Measurements from ENCODE around the gene IGFN1. TPM values are rescaled to one million over a fixed set of nuclear protein-coding genes. Genes with fewer than 3 reads are reported as not detected.

IGFN1 gene
- total and polyA plus RNA-seq, 2 donors from 2014 or later, result 2.8 TPM; not detected in 1

DNA sequence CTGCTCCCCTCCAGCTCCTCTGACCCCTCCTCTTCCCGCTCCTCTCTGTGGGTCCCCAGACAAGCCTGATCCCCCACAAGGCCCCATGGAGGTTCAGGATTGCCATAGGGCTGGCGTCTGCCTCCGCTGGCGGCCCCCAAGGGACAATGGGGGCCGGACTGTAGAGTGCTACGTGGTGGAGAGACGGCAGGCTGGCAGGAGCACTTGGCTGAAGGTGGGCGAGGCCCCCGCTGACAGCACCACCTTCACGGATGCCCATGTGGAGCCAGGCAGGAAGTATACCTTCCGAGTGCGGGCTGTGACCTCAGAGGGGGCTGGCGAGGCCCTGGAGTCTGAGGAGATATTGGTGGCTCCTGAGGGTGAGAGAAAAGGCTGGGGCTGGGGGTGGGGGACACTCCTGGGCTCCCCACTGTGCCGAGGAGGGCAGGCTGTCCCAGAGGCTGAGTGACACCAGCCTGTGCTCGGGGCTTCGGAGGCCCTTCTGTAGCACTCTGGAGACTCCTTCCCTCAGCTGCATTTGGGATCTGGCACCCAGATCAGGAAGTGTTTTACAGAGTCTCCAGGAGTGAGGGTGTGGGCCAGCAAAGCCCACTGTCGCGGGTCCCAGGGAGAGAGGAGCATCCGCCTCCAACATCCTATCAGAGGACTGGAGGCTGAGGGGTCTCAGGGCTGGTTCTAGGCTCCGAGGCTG, 25.9 kb downstream of the IGFN1 start:
- no peaks in the 10 kb centered on the region for H3K36me3 ChIP-seq (ENCODE audit: control insufficient read depth in 2 of 3, insufficient read depth in 3 of 3, low read length in 3 of 3)
- H3K27ac ChIP-seq (ENCODE audit: low read depth in 2 of 2, low read length in 2 of 2), result no peak overlapping the region
- no peaks in the 10 kb centered on the region for H3K4me1 ChIP-seq (ENCODE audit: control insufficient read depth in 2 of 3, insufficient read depth in 2 of 3, low read depth in 1 of 3, low read length in 3 of 3)
- H3K9me3 ChIP-seq (ENCODE audit: control insufficient read depth in 2 of 3, insufficient read depth in 1 of 3, low read length in 3 of 3), result no peaks in the 10 kb centered on the region
- no peaks in the 10 kb centered on the region for H3K27me3 ChIP-seq (ENCODE audit: control insufficient read depth, insufficient read depth, low read length)
- intact Hi-C loops (cut with DNase I), result no loop called here
- FAIRE-seq (no peak), DNase-seq (peak in 2 of 5 donors; percentile 18 to 50)
- H3K9ac ChIP-seq (ENCODE audit: low read length in 3 of 3), result no peak overlapping the region
- TF ChIP-seq, protein P1, sequence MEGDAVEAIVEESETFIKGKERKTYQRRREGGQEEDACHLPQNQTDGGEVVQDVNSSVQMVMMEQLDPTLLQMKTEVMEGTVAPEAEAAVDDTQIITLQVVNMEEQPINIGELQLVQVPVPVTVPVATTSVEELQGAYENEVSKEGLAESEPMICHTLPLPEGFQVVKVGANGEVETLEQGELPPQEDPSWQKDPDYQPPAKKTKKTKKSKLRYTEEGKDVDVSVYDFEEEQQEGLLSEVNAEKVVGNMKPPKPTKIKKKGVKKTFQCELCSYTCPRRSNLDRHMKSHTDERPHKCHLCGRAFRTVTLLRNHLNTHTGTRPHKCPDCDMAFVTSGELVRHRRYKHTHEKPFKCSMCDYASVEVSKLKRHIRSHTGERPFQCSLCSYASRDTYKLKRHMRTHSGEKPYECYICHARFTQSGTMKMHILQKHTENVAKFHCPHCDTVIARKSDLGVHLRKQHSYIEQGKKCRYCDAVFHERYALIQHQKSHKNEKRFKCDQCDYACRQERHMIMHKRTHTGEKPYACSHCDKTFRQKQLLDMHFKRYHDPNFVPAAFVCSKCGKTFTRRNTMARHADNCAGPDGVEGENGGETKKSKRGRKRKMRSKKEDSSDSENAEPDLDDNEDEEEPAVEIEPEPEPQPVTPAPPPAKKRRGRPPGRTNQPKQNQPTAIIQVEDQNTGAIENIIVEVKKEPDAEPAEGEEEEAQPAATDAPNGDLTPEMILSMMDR (IDR thresholded peaks at IDR 0.05; ENCODE audit: borderline replicate concordance, extremely low read depth, insufficient read depth), result no peak
- no peak overlapping the region for H3K4me3 ChIP-seq (ENCODE audit: low read length in 3 of 3)

DNA sequence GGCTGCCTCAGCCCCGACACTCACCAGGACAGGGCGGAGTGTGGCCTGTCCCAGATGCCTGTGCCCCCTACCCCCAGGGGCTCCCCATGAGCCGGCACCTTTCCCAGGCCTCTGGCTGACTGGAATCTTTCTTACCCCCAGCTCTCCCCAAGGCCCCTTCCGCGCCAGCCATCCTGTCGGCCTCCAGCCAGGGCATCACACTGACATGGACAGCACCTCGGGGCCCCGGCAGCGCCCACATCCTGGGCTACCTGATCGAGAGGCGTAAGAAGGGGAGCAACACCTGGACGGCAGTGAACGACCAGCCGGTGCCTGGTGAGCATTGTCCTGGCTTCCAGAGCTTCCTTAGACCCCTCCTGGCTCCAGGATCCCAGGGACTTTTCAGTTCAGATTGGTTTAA, 26.5 kb downstream of the IGFN1 start:
- TF ChIP-seq, protein P1 (IDR thresholded peaks at IDR 0.05; ENCODE audit: borderline replicate concordance, extremely low read depth, insufficient read depth), result no peak
- no peaks in the 10 kb centered on the region for H3K4me1 ChIP-seq (ENCODE audit: control insufficient read depth in 2 of 3, insufficient read depth in 2 of 3, low read depth in 1 of 3, low read length in 3 of 3)
- H3K36me3 ChIP-seq (ENCODE audit: control insufficient read depth in 2 of 3, insufficient read depth in 3 of 3, low read length in 3 of 3), result no peaks in the 10 kb centered on the region
- no peak overlapping the region for H3K4me3 ChIP-seq (ENCODE audit: low read length in 3 of 3)
- no peak overlapping the region for H3K27ac ChIP-seq (ENCODE audit: low read depth in 2 of 2, low read length in 2 of 2)
- H3K9ac ChIP-seq (ENCODE audit: low read length in 3 of 3), result no peak overlapping the region
- H3K27me3 ChIP-seq (ENCODE audit: control insufficient read depth, insufficient read depth, low read length), result no peaks in the 10 kb centered on the region
- no peaks in the 10 kb centered on the region for H3K9me3 ChIP-seq (ENCODE audit: control insufficient read depth in 2 of 3, insufficient read depth in 1 of 3, low read length in 3 of 3)
- FAIRE-seq, result no peak
- peak in 2 of 5 donors; percentile 23 to 45 for DNase-seq
- intact Hi-C loops (cut with DNase I), result no loop called here

DNA sequence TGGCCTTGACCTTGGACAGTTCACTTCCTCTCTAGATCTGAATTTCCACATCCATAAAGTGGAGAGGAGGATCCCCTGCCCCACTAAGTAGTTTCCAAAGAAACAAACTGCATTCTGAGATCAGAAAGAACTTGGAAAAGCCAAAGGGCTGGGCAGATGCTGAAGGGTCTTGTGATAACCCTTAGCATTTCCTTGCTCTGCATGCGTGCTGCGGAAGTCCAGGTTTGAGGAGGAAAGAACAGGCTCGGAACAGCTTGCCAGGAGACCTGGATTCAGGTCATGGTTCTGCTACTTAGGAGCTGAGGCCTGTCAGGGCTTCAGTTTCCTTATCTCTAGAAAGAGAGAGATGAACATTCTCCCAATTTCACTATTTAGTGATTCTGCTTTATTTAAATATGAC, 27.2 kb downstream of the IGFN1 start:
- intact Hi-C loops (cut with DNase I), result no loop called here
- DNase-seq, result peak in 2 of 5 donors; percentile 3 to 7

More for the DNA sequence above, 27.2 kb downstream of the IGFN1 start:
- Histone ChIP-seq H3K9ac (ENCODE audit: low read length in 3 of 3) (no peak overlapping the region), H3K27me3 (ENCODE audit: control insufficient read depth, insufficient read depth, low read length) (no peaks in the 10 kb centered on the region), H3K9me3 (ENCODE audit: control insufficient read depth in 2 of 3, insufficient read depth in 1 of 3, low read length in 3 of 3) (no peaks in the 10 kb centered on the region), H3K4me3 (ENCODE audit: low read length in 3 of 3) (no peak overlapping the region), H3K27ac (ENCODE audit: low read depth in 2 of 2, low read length in 2 of 2) (no peak overlapping the region), H3K4me1 (ENCODE audit: control insufficient read depth in 2 of 3, insufficient read depth in 2 of 3, low read depth in 1 of 3, low read length in 3 of 3) (no peaks in the 10 kb centered on the region), H3K36me3 (ENCODE audit: control insufficient read depth in 2 of 3, insufficient read depth in 3 of 3, low read length in 3 of 3) (no peaks in the 10 kb centered on the region)
- TF ChIP-seq, protein P1 (IDR thresholded peaks at IDR 0.05; ENCODE audit: borderline replicate concordance, extremely low read depth, insufficient read depth), result no peak
- no peak for FAIRE-seq
